ENCODE results near the gene LPP. TPM values are rescaled to one million over a fixed set of nuclear protein-coding genes. Genes with fewer than 3 reads are reported as not detected.

The LPP gene
- total and polyA plus RNA-seq, 9 of the 15 experiments (the other 6 are each of a cell fraction or from before 2014, with no cell fraction given) = 0.07 to 0.18 TPM; not detected in 7

- TF ChIP-seq ILF3 (IDR thresholded peaks at IDR 0.05; ENCODE audit: borderline replicate concordance) (no peak), CBFA2T2 (conservative IDR thresholded peaks at IDR 0.05) (no peak)
Observed at GRCh38 chr3:188698436-188698835, 544.5 kb downstream of the LPP start (continued).

- ChIA-PET CTCF (ENCODE audit: low intra/inter-chr PET ratio) (no interaction called here), POLR2A (no interaction called here)
- BruUV-seq (replicated peaks) = no TSS peak
- Histone ChIP-seq H3K27ac (ENCODE audit: extremely low read depth, low read depth, low read length) (no peak overlapping the region), H3K9me1 (ENCODE audit: control insufficient read depth, insufficient read depth, low read length) (no peaks in the 10 kb centered on the region), H3K9ac (ENCODE audit: insufficient read depth in 1 of 2, low read depth in 2 of 2, low read length in 2 of 2) (no peak overlapping the region), H3K9me3 (replicated peaks; ENCODE audit: control insufficient read depth, insufficient read depth, low read depth, low read length) (no peaks in the 10 kb centered on the region), H3K4me3 (no peak overlapping the region), H3K4me1 (replicated peaks in 1 of 2; ENCODE audit: control insufficient read depth in 2 of 2, insufficient read depth in 2 of 2, low read length in 2 of 2) (no peaks in the 10 kb centered on the region), H3K36me3 (ENCODE audit: control insufficient read depth, insufficient read depth, low read length) (no peaks in the 10 kb centered on the region), H2AFZ (ENCODE audit: low read depth, low read length) (no peak overlapping the region), H3K27me3 (ENCODE audit: control insufficient read depth in 2 of 2, insufficient read depth in 2 of 2, low read length in 2 of 2) (no peaks in the 10 kb centered on the region), H3K4me2 (ENCODE audit: insufficient read depth, low read length) (no peak overlapping the region), H3K79me2 (ENCODE audit: control insufficient read depth, insufficient read depth, low read length) (no peaks in the 10 kb centered on the region), H4K20me1 (replicated peaks; ENCODE audit: control insufficient read depth, insufficient read depth, low read length) (no peaks in the 10 kb centered on the region)
- TF ChIP-seq, protein P1, sequence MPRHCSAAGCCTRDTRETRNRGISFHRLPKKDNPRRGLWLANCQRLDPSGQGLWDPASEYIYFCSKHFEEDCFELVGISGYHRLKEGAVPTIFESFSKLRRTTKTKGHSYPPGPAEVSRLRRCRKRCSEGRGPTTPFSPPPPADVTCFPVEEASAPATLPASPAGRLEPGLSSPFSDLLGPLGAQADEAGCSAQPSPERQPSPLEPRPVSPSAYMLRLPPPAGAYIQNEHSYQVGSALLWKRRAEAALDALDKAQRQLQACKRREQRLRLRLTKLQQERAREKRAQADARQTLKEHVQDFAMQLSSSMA (CRISPR knock-in tag; IDR thresholded peaks at IDR 0.05) = no peak
- no peak for TF ChIP-seq CAMTA2 (CRISPR knock-in tag; conservative IDR thresholded peaks at IDR 0.05)
- no peak for TF ChIP-seq POLR2AphosphoS5 (IDR thresholded peaks at IDR 0.05; ENCODE audit: control insufficient read depth, insufficient read depth, low read depth, low read length)
- TF ChIP-seq, protein P2, sequence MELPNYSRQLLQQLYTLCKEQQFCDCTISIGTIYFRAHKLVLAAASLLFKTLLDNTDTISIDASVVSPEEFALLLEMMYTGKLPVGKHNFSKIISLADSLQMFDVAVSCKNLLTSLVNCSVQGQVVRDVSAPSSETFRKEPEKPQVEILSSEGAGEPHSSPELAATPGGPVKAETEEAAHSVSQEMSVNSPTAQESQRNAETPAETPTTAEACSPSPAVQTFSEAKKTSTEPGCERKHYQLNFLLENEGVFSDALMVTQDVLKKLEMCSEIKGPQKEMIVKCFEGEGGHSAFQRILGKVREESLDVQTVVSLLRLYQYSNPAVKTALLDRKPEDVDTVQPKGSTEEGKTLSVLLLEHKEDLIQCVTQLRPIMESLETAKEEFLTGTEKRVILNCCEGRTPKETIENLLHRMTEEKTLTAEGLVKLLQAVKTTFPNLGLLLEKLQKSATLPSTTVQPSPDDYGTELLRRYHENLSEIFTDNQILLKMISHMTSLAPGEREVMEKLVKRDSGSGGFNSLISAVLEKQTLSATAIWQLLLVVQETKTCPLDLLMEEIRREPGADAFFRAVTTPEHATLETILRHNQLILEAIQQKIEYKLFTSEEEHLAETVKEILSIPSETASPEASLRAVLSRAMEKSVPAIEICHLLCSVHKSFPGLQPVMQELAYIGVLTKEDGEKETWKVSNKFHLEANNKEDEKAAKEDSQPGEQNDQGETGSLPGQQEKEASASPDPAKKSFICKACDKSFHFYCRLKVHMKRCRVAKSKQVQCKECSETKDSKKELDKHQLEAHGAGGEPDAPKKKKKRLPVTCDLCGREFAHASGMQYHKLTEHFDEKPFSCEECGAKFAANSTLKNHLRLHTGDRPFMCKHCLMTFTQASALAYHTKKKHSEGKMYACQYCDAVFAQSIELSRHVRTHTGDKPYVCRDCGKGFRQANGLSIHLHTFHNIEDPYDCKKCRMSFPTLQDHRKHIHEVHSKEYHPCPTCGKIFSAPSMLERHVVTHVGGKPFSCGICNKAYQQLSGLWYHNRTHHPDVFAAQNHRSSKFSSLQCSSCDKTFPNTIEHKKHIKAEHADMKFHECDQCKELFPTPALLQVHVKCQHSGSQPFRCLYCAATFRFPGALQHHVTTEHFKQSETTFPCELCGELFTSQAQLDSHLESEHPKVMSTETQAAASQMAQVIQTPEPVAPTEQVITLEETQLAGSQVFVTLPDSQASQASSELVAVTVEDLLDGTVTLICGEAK (IDR thresholded peaks at IDR 0.05) = no peak
- TF ChIP-seq, protein P2 (CRISPR knock-in tag; IDR thresholded peaks at IDR 0.05) = no peak
- no peak for TF ChIP-seq ZNF766 (CRISPR knock-in tag; conservative IDR thresholded peaks at IDR 0.05)
- FAIRE-seq = no peak
- no peak for DNase-seq (ENCODE audit: extremely low read depth in 1 of 4, low spot score in 3 of 4)
- no peak for ATAC-seq
- in situ Hi-C loops (cut with MboI) (no loop called here), intact Hi-C loops (cut with micrococcal nuclease) (no loop called here)
Observed at GRCh38 chr3:188700501-188700900, 546.5 kb downstream of the LPP start.

Measured in K562 (cell line).